PC-3 (cell line): ENCODE measurements around the gene ATP1A2. TPM values are rescaled to one million over a fixed set of nuclear protein-coding genes. Genes with fewer than 3 reads are reported as not detected.

Experiments
- ATAC-seq: fragments of 200-7000 bp; cut with Tn5 transposase; 2 replicates; pipeline ENCODE4 v1.9.1; 2020; ENCODE audit warnings: mild to moderate bottlenecking, moderate library complexity
- BruUV-seq: library from RNA; stranded (reverse); fragments of 400-500 nt; replicated peaks from 2 replicates; lab custom pipeline; 2021; lab: Mats Ljungman, UMichigan
- CTCF ChIA-PET: fragments of 300-600 bp; sonication (Branson Sonifier 250); formaldehyde crosslinking; loops from one replicate; lab custom pipeline; 2022; ENCODE audit warnings: antibody characterized with exemption; lab: Charles Lee
- POLR2A ChIA-PET: fragments of 300-600 bp; sonication (Branson Sonifier 250); formaldehyde crosslinking; loops from one replicate; lab custom pipeline; 2022; ENCODE audit warnings: antibody characterized with exemption; ENCODE audit not compliant: unreplicated experiment; lab: Charles Lee
- DNase-seq: peaks from one replicate; pipeline ENCODE4 v3.0.0-alpha.2; 2015
- H2AFZ ChIP-seq: fragments of 300-600 bp; sonication (generic); 2 replicates; pipeline ENCODE4 v1.6.0; 2016; ENCODE audit warnings: antibody characterized with exemption, low read length
- H3F3A ChIP-seq: fragments of 300-600 bp; sonication (generic); one replicate; pipeline ENCODE4 v1.6.0; 2017; ENCODE audit warnings: antibody characterized with exemption, low read length, control low read depth, mild to moderate bottlenecking; ENCODE audit not compliant: unreplicated experiment
- H3K27ac ChIP-seq: fragments of 300-600 bp; sonication (generic); 2 replicates; pipeline ENCODE4 v1.5.1; 2016; ENCODE audit warnings: mild to moderate bottlenecking, low read length
- H3K27me3 ChIP-seq: fragments of 300-600 bp; sonication (generic); 2 replicates; pipeline ENCODE4 v1.6.1; 2016; ENCODE audit warnings: low read length, mixed read lengths
- H3K36me3 ChIP-seq: fragments of 300-600 bp; sonication (generic); 2 replicates; pipeline ENCODE4 v1.6.1; 2016; ENCODE audit warnings: low read depth, mixed run types, low read length, mixed read lengths
- H3K4me1 ChIP-seq: fragments of 300-600 bp; sonication (generic); 2 replicates; pipeline ENCODE4 v1.5.1; 2016; ENCODE audit warnings: low read length; ENCODE audit not compliant: insufficient read depth
- H3K4me2 ChIP-seq: fragments of 300-600 bp; sonication (generic); 2 replicates; pipeline ENCODE4 v1.6.0; 2016; ENCODE audit warnings: low read length
- H3K4me3 ChIP-seq: fragments of 300-600 bp; sonication (generic); 2 replicates; pipeline ENCODE4 v1.5.1; 2016; ENCODE audit warnings: mild to moderate bottlenecking, low read length, mixed read lengths
- H3K79me2 ChIP-seq: fragments of 300-600 bp; sonication (generic); 2 replicates; pipeline ENCODE4 v1.6.1; 2017; ENCODE audit warnings: low read length, mixed read lengths
- H3K9ac ChIP-seq: fragments of 300-600 bp; sonication (generic); 2 replicates; pipeline ENCODE4 v1.6.0; 2016; ENCODE audit warnings: mild to moderate bottlenecking, low read length
- H3K9me2 ChIP-seq: fragments of 300-600 bp; sonication (generic); replicated peaks from 2 replicates; pipeline ENCODE4 v1.6.1; 2016; ENCODE audit warnings: mixed run types, low read length, mixed read lengths
- H3K9me3 ChIP-seq: fragments of 300-600 bp; sonication (generic); 2 replicates; pipeline ENCODE4 v1.6.1; 2016; ENCODE audit warnings: low read length, mixed read lengths
- H4K20me1 ChIP-seq: fragments of 300-600 bp; sonication (generic); 2 replicates; pipeline ENCODE4 v1.6.1; 2016; ENCODE audit warnings: low read length, mixed read lengths
- EZH2 ChIP-seq: fragments of 300-600 bp; sonication (generic); IDR thresholded peaks from one replicate; pipeline ENCODE4 v1.6.1; 2017; ENCODE audit warnings: antibody characterized with exemption, mild to moderate bottlenecking, low read length; ENCODE audit not compliant: unreplicated experiment
- EZH2phosphoT487 ChIP-seq: fragments of 300-600 bp; sonication (generic); IDR thresholded peaks from 2 replicates; pipeline ENCODE4 v1.6.1; 2018; ENCODE audit warnings: mild to moderate bottlenecking, antibody characterized with exemption, low read length, borderline replicate concordance
- intact Hi-C: fragments of 100-400 bp; cut with micrococcal nuclease; formaldehyde crosslinking; loops from 2 replicates; pipeline ENCODE4 v1.9.0; 2023
- total RNA-seq: library from RNA; depleted of rRNA; stranded (reverse); fragments of >200 nt; gene quantifications from 2 replicates; pipeline ENCODE4 v1.2.3, GENCODE V29; 2014
- TF ChIP-seq, protein P1 (sequence below): fragments of 300-600 bp; sonication (generic); conservative IDR thresholded peaks from 2 replicates; pipeline ENCODE4 v1.5.1; 2017; ENCODE audit warnings: antibody characterized with exemption, low read depth, mild to moderate bottlenecking, low read length

Gene ATP1A2
- total RNA-seq, 1 experiment from 2014 or later, result not detected

DNA sequence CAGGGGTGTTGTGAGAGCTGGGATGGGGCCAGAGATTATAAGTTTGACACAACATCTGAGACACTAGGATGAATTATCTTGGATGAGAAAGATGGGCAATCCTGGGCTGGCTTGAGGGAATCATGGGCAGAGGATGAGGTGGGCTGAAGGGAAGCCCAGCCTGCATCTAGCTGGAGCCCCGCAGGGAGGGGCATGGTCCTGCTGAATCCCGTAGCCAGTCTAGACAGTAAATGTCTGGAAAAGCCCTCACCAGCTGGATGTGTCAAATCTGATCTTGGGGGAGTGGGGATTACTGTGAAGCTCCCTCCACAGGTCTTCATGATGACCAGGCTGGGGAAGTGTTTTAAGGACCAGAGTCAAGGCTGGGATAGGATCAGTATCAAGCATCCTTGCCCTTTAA lies 71.2 kb downstream of the ATP1A2 start:
- no peaks in the 10 kb centered on the region for H3K79me2 ChIP-seq
- H3K4me2 ChIP-seq, result no peak overlapping the region
- H2AFZ ChIP-seq, result no peak overlapping the region
- no peak for DNase-seq
- CTCF ChIA-PET, result no interaction called here
- no peaks in the 10 kb centered on the region for H3F3A ChIP-seq
- no peak overlapping the region for H3K9ac ChIP-seq
- H3K9me2 ChIP-seq, result no peaks in the 10 kb centered on the region
- no peak overlapping the region for H3K4me3 ChIP-seq
- H3K9me3 ChIP-seq, result no peaks in the 10 kb centered on the region
- no peaks in the 10 kb centered on the region for H3K36me3 ChIP-seq
- H3K4me1 ChIP-seq, result no peaks in the 10 kb centered on the region
- no peaks in the 10 kb centered on the region for H3K27me3 ChIP-seq
- no peak overlapping the region for H3K27ac ChIP-seq
- no peaks in the 10 kb centered on the region for H4K20me1 ChIP-seq
- TF ChIP-seq, protein P1, sequence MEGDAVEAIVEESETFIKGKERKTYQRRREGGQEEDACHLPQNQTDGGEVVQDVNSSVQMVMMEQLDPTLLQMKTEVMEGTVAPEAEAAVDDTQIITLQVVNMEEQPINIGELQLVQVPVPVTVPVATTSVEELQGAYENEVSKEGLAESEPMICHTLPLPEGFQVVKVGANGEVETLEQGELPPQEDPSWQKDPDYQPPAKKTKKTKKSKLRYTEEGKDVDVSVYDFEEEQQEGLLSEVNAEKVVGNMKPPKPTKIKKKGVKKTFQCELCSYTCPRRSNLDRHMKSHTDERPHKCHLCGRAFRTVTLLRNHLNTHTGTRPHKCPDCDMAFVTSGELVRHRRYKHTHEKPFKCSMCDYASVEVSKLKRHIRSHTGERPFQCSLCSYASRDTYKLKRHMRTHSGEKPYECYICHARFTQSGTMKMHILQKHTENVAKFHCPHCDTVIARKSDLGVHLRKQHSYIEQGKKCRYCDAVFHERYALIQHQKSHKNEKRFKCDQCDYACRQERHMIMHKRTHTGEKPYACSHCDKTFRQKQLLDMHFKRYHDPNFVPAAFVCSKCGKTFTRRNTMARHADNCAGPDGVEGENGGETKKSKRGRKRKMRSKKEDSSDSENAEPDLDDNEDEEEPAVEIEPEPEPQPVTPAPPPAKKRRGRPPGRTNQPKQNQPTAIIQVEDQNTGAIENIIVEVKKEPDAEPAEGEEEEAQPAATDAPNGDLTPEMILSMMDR, result no peak
- TF ChIP-seq EZH2phosphoT487 (no peak), EZH2 (no peak)
- POLR2A ChIA-PET, result interaction anchor here (0.7 kb wide), 1 partner anchor 401 kb away, joined by 3 read pairs; no protein-coding TSS in a partner anchor
- ATAC-seq, result no peak
- BruUV-seq, result no TSS peak
- intact Hi-C loops, result no loop called here

DNA sequence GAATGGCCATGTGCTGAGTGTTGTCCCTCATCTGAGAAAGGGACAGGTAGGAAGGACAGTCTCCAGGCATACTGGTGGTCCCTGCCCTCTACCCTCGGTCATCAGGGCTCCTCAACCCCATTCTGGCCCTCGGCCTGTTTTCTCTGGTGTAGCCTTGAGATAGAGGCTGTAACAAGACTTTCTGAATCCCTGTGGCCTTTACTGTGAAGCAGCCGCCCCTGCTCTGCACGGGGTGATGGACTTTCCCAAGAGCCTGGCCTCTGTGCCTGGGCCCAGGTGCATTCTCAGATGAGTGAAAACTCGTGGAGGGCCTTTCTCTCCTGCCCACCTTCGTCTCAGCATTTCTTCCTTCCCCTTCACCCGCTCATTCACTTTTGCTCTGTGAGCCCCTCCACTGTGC lies 71.8 kb downstream of the ATP1A2 start:
- Histone ChIP-seq H3K9me2 (no peaks in the 10 kb centered on the region), H3K27ac (no peak overlapping the region), H3K4me1 (no peaks in the 10 kb centered on the region), H3K4me2 (no peak overlapping the region), H3K36me3 (no peaks in the 10 kb centered on the region), H3F3A (no peaks in the 10 kb centered on the region), H3K9ac (no peak overlapping the region), H2AFZ (no peak overlapping the region), H4K20me1 (no peaks in the 10 kb centered on the region), H3K27me3 (no peaks in the 10 kb centered on the region), H3K4me3 (no peak overlapping the region), H3K9me3 (no peaks in the 10 kb centered on the region), H3K79me2 (no peaks in the 10 kb centered on the region)
- ChIA-PET POLR2A (no interaction called here), CTCF (no interaction called here)
- no peak for DNase-seq
- BruUV-seq, result no TSS peak
- no peak for TF ChIP-seq EZH2
- TF ChIP-seq, protein P1, result no peak
- no peak for TF ChIP-seq EZH2phosphoT487
- no peak for ATAC-seq
- intact Hi-C loops, result no loop called here

DNA sequence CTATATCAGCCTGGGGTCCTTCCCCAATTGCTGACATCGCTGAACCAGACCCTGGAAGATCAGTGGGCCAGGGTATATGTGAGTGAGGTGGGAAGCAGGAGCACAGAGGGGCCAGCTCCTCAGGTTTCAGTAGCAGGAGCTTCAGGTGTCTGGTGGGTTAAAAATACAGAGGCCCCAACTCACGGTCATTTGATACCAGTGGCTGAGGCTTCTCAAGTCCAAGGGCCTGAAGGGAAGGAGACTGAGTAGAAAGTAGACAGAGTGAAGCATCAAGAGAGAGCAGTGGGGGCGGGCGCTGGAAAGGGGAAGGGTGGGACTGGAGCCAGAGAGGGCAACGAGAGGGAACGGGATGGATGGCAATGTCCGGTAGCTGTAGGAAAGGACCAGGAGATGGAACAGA lies 72.8 kb downstream of the ATP1A2 start:
- Histone ChIP-seq H3K79me2 (no peaks in the 10 kb centered on the region), H3K9me3 (no peaks in the 10 kb centered on the region), H3K4me1 (peaks cover 7% of the 10 kb centered on the region; the same call in 1 of the 2 replicates), H3K27me3 (no peaks in the 10 kb centered on the region), H3K9ac (no peak overlapping the region), H3K4me3 (no peak overlapping the region), H3K9me2 (no peaks in the 10 kb centered on the region), H3K4me2 (no peak overlapping the region), H2AFZ (no peak overlapping the region), H3F3A (no peaks in the 10 kb centered on the region), H3K27ac (no peak overlapping the region), H3K36me3 (no peaks in the 10 kb centered on the region), H4K20me1 (no peaks in the 10 kb centered on the region)
- ATAC-seq, result no peak
- no TSS peak for BruUV-seq
- no peak for DNase-seq
- TF ChIP-seq EZH2phosphoT487 (no peak), EZH2 (no peak)
- TF ChIP-seq, protein P1, result no peak
- intact Hi-C loops, result no loop called here
- POLR2A ChIA-PET, result no interaction called here
- CTCF ChIA-PET, result no interaction called here
